K562 (cell line): ENCODE results near the gene SPATA17. TPM values are rescaled to one million over a fixed set of nuclear protein-coding genes. Genes with fewer than 3 reads are reported as not detected.

Source experiments
- ATAC-seq: fragments of 200-7000 bp; cut with Tn5 transposase; 3 replicates; pipeline ENCODE4 v1.9.1; 2020; ENCODE audit warnings: moderate library complexity
- BruUV-seq: library from RNA; stranded (reverse); fragments of 400-500 nt; replicated peaks from 2 replicates; lab custom pipeline; 2021; lab: Mats Ljungman, UMichigan
- CTCF ChIA-PET: fragments of 300-600 bp; formaldehyde crosslinking; extraction: SDS; loops from one replicate; lab custom pipeline; 2021; ENCODE audit warnings: low intra/inter-chr PET ratio; lab: Yijun Ruan, JAX
- POLR2A ChIA-PET: fragments of 300-600, 350-650 bp; sonication (Branson Sonifier 250); formaldehyde crosslinking; extraction: SDS; loops from one replicate; lab custom pipeline; 2021; ENCODE audit warnings: antibody characterized with exemption, inconsistent platforms; lab: Yijun Ruan, JAX
- DNase-seq, 4 experiments: peaks; one replicate each; pipeline versions ENCODE4 v3.0.0 to v3.0.0-alpha.2; 2011 to 2018; ENCODE audit warnings: low spot score in 3 of 4, mixed read lengths in 3 of 4; ENCODE audit errors: extremely low read depth in 1 of 4
- FAIRE-seq: peaks from 2 replicates; lab custom pipeline; 2011; peaks lifted over from hg19 to GRCh38; lab: Jason Lieb, UNC
- H2AFZ ChIP-seq: 2 replicates; pipeline ENCODE4 v1.6.0; 2011; ENCODE audit warnings: low read depth, low read length, control low read depth, inconsistent platforms
- H3K27ac ChIP-seq: fragments of 200-600 bp; 3 replicates; pipeline ENCODE4 v1.8.0; 2011; ENCODE audit warnings: low read depth, mild to moderate bottlenecking, control low read depth, inconsistent platforms, low read length, moderate library complexity, mixed read lengths; ENCODE audit errors: extremely low read depth
- H3K27me3 ChIP-seq, 2 experiments: fragments of 300-600 bp in 1 of 2; 2 replicates in 1 of 2; 3 replicates in 1 of 2; pipeline versions ENCODE4 v1.6.0 to v1.8.0; 2011; ENCODE audit warnings: inconsistent platforms in 2 of 2, low read length in 2 of 2, mild to moderate bottlenecking in 1 of 2, mixed read lengths in 1 of 2, moderate library complexity in 1 of 2; ENCODE audit not compliant: control insufficient read depth in 2 of 2, insufficient read depth in 2 of 2
- H3K36me3 ChIP-seq: fragments of 300-600 bp; 3 replicates; pipeline ENCODE4 v1.8.0; 2011; ENCODE audit warnings: mild to moderate bottlenecking, low read length, inconsistent platforms; ENCODE audit not compliant: control insufficient read depth, insufficient read depth
- H3K4me1 ChIP-seq, 2 experiments: fragments of 200-600 bp in 1 of 2; replicated peaks in 1 of 2; 2 replicates in 1 of 2; 3 replicates in 1 of 2; pipeline versions ENCODE4 v1.5.1 to v1.8.0; 2011; ENCODE audit warnings: inconsistent platforms in 2 of 2, low read length in 2 of 2, mild to moderate bottlenecking in 1 of 2, mixed read lengths in 1 of 2, moderate library complexity in 1 of 2; ENCODE audit not compliant: control insufficient read depth in 2 of 2, insufficient read depth in 2 of 2
- H3K4me2 ChIP-seq: 2 replicates; pipeline ENCODE4 v1.6.1; 2011; ENCODE audit warnings: low read length, control low read depth, inconsistent platforms, mixed read lengths; ENCODE audit not compliant: insufficient read depth
- H3K4me3 ChIP-seq: fragments of 200-600 bp; sonication (generic), shearing (Covaris generic); 2 replicates; pipeline ENCODE4 v1.5.1; 2016; ENCODE audit warnings: control low read depth, inconsistent platforms
- H3K79me2 ChIP-seq: fragments of 200-600 bp; 3 replicates; pipeline ENCODE4 v1.8.0; 2011; ENCODE audit warnings: low read length, inconsistent platforms; ENCODE audit not compliant: control insufficient read depth, insufficient read depth
- H3K9ac ChIP-seq, 2 experiments: 2 replicates each; pipeline versions ENCODE4 v1.6.0 to v1.6.1; 2011; ENCODE audit warnings: low read depth in 2 of 2, low read length in 2 of 2, control low read depth in 1 of 2, inconsistent platforms in 1 of 2, mild to moderate bottlenecking in 1 of 2, mixed read lengths in 1 of 2; ENCODE audit not compliant: insufficient read depth in 1 of 2
- H3K9me1 ChIP-seq: one replicate; pipeline ENCODE4 v1.6.0; 2011; ENCODE audit warnings: inconsistent platforms, mild to moderate bottlenecking, low read length, moderate library complexity; ENCODE audit not compliant: control insufficient read depth, insufficient read depth
- H3K9me3 ChIP-seq: replicated peaks from 2 replicates; pipeline ENCODE4 v1.5.1; 2011; ENCODE audit warnings: low read depth, low read length, inconsistent platforms; ENCODE audit not compliant: control insufficient read depth, insufficient read depth
- H4K20me1 ChIP-seq: replicated peaks from 2 replicates; pipeline ENCODE4 v1.6.1; 2011; ENCODE audit warnings: low read length, inconsistent platforms, mixed read lengths; ENCODE audit not compliant: control insufficient read depth, insufficient read depth
- ADNP ChIP-seq: fragments of 200-800 bp; sonication (Bioruptor generic); IDR thresholded peaks from 2 replicates; pipeline ENCODE4 v1.6.1; 2016; ENCODE audit warnings: missing genetic modification characterization, missing compliant biosample characterization
- CBX2 ChIP-seq: fragments of 200-600 bp; sonication (generic); IDR thresholded peaks from one replicate; pipeline ENCODE4 v1.6.1; 2012; ENCODE audit warnings: mild to moderate bottlenecking, low read length, inconsistent platforms; ENCODE audit not compliant: insufficient read depth, poor library complexity, severe bottlenecking
- E2F4 ChIP-seq: sonication (generic); formaldehyde crosslinking; IDR thresholded peaks from 2 replicates; pipeline ENCODE4 v1.8.0; 2022; ENCODE audit warnings: mild to moderate bottlenecking, low read depth, missing genetic modification reagents
- FOSL1 ChIP-seq: fragments of 200-800 bp; sonication (Bioruptor generic); conservative IDR thresholded peaks from 2 replicates; pipeline ENCODE4 v1.6.1; 2016; ENCODE audit warnings: missing genetic modification characterization, missing compliant biosample characterization
- FOXO4 ChIP-seq: fragments of 450-650 bp; formaldehyde crosslinking; IDR thresholded peaks from 2 replicates; pipeline ENCODE4 v1.4.0; 2020; ENCODE audit warnings: mild to moderate bottlenecking, moderate library complexity
- GATA2 ChIP-seq: sonication (generic); formaldehyde crosslinking; IDR thresholded peaks from 2 replicates; pipeline ENCODE4 v1.4.0; 2020; ENCODE audit warnings: mild to moderate bottlenecking, missing genetic modification reagents
- HOXB6 ChIP-seq: fragments of 250-450 bp; sonication (Bioruptor Pico); IDR thresholded peaks from 2 replicates; pipeline ENCODE4 v1.5.1; 2022; ENCODE audit warnings: mild to moderate bottlenecking, borderline replicate concordance
- MTA1 ChIP-seq: fragments of 450-650 bp; IDR thresholded peaks from 2 replicates; pipeline ENCODE4 v1.6.1; 2017; ENCODE audit warnings: borderline replicate concordance
- NFIX ChIP-seq: fragments of 250-450 bp; sonication (Bioruptor Pico); IDR thresholded peaks from 2 replicates; pipeline ENCODE4 v1.4.0; 2020; ENCODE audit warnings: low read depth, mild to moderate bottlenecking, moderate library complexity
- RBM25 ChIP-seq: fragments of 200-400 bp; formaldehyde crosslinking; IDR thresholded peaks from 2 replicates; pipeline ENCODE4 v1.6.1; 2018; ENCODE audit warnings: low read length, low read depth, moderate library complexity; ENCODE audit not compliant: severe bottlenecking
- SIN3A ChIP-seq, 2 experiments: fragments of 150-350 bp in 1 of 2; IDR thresholded peaks; 2 replicates each; pipeline ENCODE4 v1.6.1; 2011 to 2016; ENCODE audit warnings: borderline replicate concordance in 2 of 2, low read depth in 2 of 2, low read length in 2 of 2, mild to moderate bottlenecking in 2 of 2, moderate library complexity in 2 of 2; ENCODE audit not compliant: control insufficient read depth in 1 of 2
- SIN3B ChIP-seq: fragments of 450-650 bp; IDR thresholded peaks from 2 replicates; pipeline ENCODE4 v1.6.1; 2017; ENCODE audit warnings: low read depth, mild to moderate bottlenecking, moderate library complexity
- ZFP91 ChIP-seq: sonication (generic); formaldehyde crosslinking; IDR thresholded peaks from 2 replicates; pipeline ENCODE4 v1.8.0; 2022; ENCODE audit warnings: mild to moderate bottlenecking, missing genetic modification reagents
- ZHX1 ChIP-seq: fragments of 150-350 bp; conservative IDR thresholded peaks from 2 replicates; pipeline ENCODE4 v1.6.1; 2014; ENCODE audit warnings: low read length
- ZNF354B ChIP-seq: fragments of 250-450 bp; sonication (Bioruptor Pico); IDR thresholded peaks from 2 replicates; pipeline ENCODE4 v1.4.0; 2020
- WGBS: fragments of 100-300 bp; shearing (Covaris generic); methylation state at CpG from one replicate; pipeline ENCODE4 v1.1.6; 2016; ENCODE audit warnings: low coverage, mixed read lengths; ENCODE audit not compliant: insufficient coverage; ENCODE audit errors: missing lambda C conversion rate; 5-methylcytosine and 5-hydroxymethylcytosine counted together
- in situ Hi-C: fragments of 300-500 bp; cut with MboI; formaldehyde crosslinking; loops from 4 replicates; pipeline ENCODE4 v1.15.0; 2018; ENCODE audit warnings: inconsistent platforms, mixed read lengths
- intact Hi-C: fragments of 100-400 bp; cut with micrococcal nuclease; formaldehyde crosslinking; loops from 2 replicates; pipeline ENCODE4 v1.14.2; 2022
- polyA plus RNA-seq, 8 experiments: library from polyadenylated mRNA; depleted of rRNA in 4 of 8; stranded (reverse) in 5 of 8; unstranded in 3 of 8; fragments of >200 nt; fragmentation: Nextera tagmentation in 2 of 8; fragmentation: Illumina TruSeq in 1 of 8; extraction: Ambion mirVana in 2 of 8; extraction: Trizol in 1 of 8; gene quantifications; 2 replicates each; pipeline versions ENCODE4 v1.2.1 to v1.2.3, GENCODE V29; 2011 to 2014; ENCODE audit warnings: inconsistent platforms in 1 of 8, missing spikeins in 1 of 8
- total RNA-seq, 7 experiments: library from RNA; depleted of rRNA in 6 of 7; stranded (reverse); fragments of >200 nt in 6 of 7; fragmentation: Illumina TruSeq in 2 of 7; extraction: Trizol in 2 of 7; gene quantifications; 2 replicates each; pipeline versions ENCODE4 v1.2.1 to v1.2.3, GENCODE V29; 2011 to 2021; ENCODE audit warnings: low replicate concordance in 1 of 7

SPATA17 gene
- total and polyA plus RNA-seq, 9 of the 15 experiments (the other 6 are each of a cell fraction or from before 2014, with no cell fraction given), result 0.04 to 0.11 TPM; not detected in 7

- TF ChIP-seq ZFP91 (CRISPR knock-in tag) (no peak), RBM25 (no peak)
These were observed 261.6 kb downstream of the SPATA17 start (continued) for GRCh38 chr1:217892750-217893149.

DNA sequence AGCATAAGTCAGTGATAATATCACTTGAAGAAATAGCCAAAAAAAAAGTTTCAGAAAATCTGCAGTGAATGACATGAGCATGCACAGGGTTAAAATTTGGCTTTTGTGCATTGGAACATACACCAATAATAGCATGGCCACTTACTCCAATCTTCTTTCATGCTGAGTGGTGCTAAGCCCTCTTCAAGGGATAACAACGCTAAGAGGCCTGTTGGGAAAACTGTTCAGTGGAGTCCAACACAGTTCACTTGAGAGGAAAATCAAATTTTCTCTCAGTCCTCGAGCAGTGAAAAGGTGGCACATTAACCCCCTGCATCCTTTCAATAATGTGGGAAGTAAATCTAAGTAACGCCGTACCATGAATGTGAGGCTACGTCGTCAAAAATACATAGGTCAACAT, 264.7 kb downstream of the SPATA17 start:
- no peak for DNase-seq
- CTCF ChIA-PET, result no interaction called here
- no peak overlapping the region for H3K9ac ChIP-seq
- no peak overlapping the region for H3K27ac ChIP-seq
- H3K4me3 ChIP-seq, result no peak overlapping the region
- no peaks in the 10 kb centered on the region for H4K20me1 ChIP-seq
- no peaks in the 10 kb centered on the region for H3K36me3 ChIP-seq
- POLR2A ChIA-PET, result no interaction called here
- no TSS peak for BruUV-seq
- H3K9me1 ChIP-seq, result no peaks in the 10 kb centered on the region
- no peak for ATAC-seq
- in situ Hi-C loops (no loop called here), intact Hi-C loops (no loop called here)
- no peak for FAIRE-seq
- no peak overlapping the region for H2AFZ ChIP-seq
- H3K9me3 ChIP-seq, result no peaks in the 10 kb centered on the region
- 3% methylated on average over 6 of the region's 6 CpGs for WGBS
- H3K79me2 ChIP-seq, result no peaks in the 10 kb centered on the region
- H3K4me1 ChIP-seq, result no peaks in the 10 kb centered on the region
- H3K4me2 ChIP-seq, result no peak overlapping the region
- H3K27me3 ChIP-seq, result no peaks in the 10 kb centered on the region
- TF ChIP-seq ZHX1 (no peak), SIN3B (no peak), GATA2 (CRISPR knock-in tag) (no peak), FOXO4 (CRISPR knock-in tag) (no peak), FOSL1 (tag) (no peak), NFIX (no peak), E2F4 (CRISPR knock-in tag) (no peak), MTA1 (no peak), SIN3A (IDR thresholded peaks at IDR 0.05; ENCODE audit: borderline replicate concordance in 2 of 2, control insufficient read depth in 1 of 2, low read depth in 2 of 2, low read length in 2 of 2) (no peak), ADNP (tag) (no peak), HOXB6 (no peak), CBX2 (no peak), ZNF354B (no peak)
